Osteoblast (primary cell): ENCODE data around the gene MAP7D3. TPM values are rescaled to one million over a fixed set of nuclear protein-coding genes. Genes with fewer than 3 reads are reported as not detected.
"Not testable (repeated sequence)": the region's sequence is repeated elsewhere in the genome, so short reads cannot be mapped to it uniquely, and the experiment has no call there.

ENCODE experiments used
- DNase-seq: peaks from one replicate; pipeline ENCODE4 v3.0.0; 2011; ENCODE audit warnings: low spot score, mixed read lengths; ENCODE audit not compliant: insufficient read length; ENCODE audit errors: missing footprints
- H2AFZ ChIP-seq: 2 replicates; pipeline ENCODE4 v1.6.0; 2011; ENCODE audit warnings: mild to moderate bottlenecking, low read length
- H3K27ac ChIP-seq: 2 replicates; pipeline ENCODE4 v1.5.1; 2011; ENCODE audit warnings: mild to moderate bottlenecking, low read depth, low read length, moderate library complexity
- H3K27me3 ChIP-seq: 2 replicates; pipeline ENCODE4 v1.6.0; 2012; ENCODE audit warnings: mild to moderate bottlenecking, control low read depth, inconsistent platforms, low read length, moderate library complexity; ENCODE audit not compliant: insufficient read depth
- H3K36me3 ChIP-seq: 2 replicates; pipeline ENCODE4 v1.5.1; 2011; ENCODE audit warnings: mild to moderate bottlenecking, low read length, control low read depth, moderate library complexity; ENCODE audit not compliant: insufficient read depth
- H3K4me1 ChIP-seq: 2 replicates; pipeline ENCODE4 v1.5.1; 2011; ENCODE audit warnings: mild to moderate bottlenecking, low read length, control low read depth, moderate library complexity; ENCODE audit not compliant: insufficient read depth
- H3K4me2 ChIP-seq: 2 replicates; pipeline ENCODE4 v1.6.0; 2011; ENCODE audit warnings: mild to moderate bottlenecking, low read length; ENCODE audit not compliant: insufficient read depth
- H3K4me3 ChIP-seq: fragments of 200-600 bp; sonication (generic); 3 replicates; pipeline ENCODE4 v1.5.1; 2012; ENCODE audit warnings: mild to moderate bottlenecking, low read length, inconsistent platforms; ENCODE audit not compliant: insufficient read depth
- H3K79me2 ChIP-seq: 2 replicates; pipeline ENCODE4 v1.6.0; 2012; ENCODE audit warnings: mild to moderate bottlenecking, low read length, control low read depth, inconsistent platforms; ENCODE audit not compliant: insufficient read depth
- H3K9me3 ChIP-seq: 2 replicates; pipeline ENCODE4 v1.5.1; 2011; ENCODE audit warnings: low read depth, low read length, control low read depth
- H4K20me1 ChIP-seq: 2 replicates; pipeline ENCODE4 v1.6.0; 2012; ENCODE audit warnings: mild to moderate bottlenecking, low read length, control low read depth; ENCODE audit not compliant: insufficient read depth
- total RNA-seq: library from RNA; depleted of rRNA; stranded (reverse); fragments of >200 nt; gene quantifications from 2 replicates; pipeline ENCODE4 v1.2.3, GENCODE V29; 2012
- TF ChIP-seq, protein P1 (sequence below): IDR thresholded peaks from 2 replicates; pipeline ENCODE4 v1.5.1; 2011; ENCODE audit warnings: mild to moderate bottlenecking, low read depth, low read length, moderate library complexity; ENCODE audit errors: extremely low read depth

MAP7D3 gene
- total RNA-seq, 1 donor: 19.2 TPM

DNA sequence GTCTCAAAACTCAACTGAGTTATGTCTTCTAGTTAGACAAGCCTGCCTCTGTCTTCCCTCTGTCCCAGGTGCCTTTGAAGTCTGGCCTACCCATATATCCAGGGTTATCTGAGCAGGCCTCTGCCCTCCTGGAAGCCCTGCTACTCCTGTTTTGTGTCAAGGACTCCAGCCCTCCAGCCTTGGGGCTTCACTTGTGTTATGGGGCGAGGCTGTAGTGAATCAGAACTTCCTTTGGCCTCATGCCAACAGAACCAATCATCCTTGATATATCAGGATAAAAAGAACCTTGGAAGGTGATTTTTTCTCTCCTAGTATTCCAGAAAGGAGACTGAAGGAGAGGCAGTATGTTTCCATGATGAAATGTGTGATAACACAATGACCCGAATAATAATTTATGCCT, 40.6 kb upstream of the MAP7D3 start:
- Histone ChIP-seq H3K9me3 (no peaks in the 10 kb centered on the region), H3K4me3 (no peak overlapping the region), H2AFZ (no peak overlapping the region), H3K36me3 (no peaks in the 10 kb centered on the region), H4K20me1 (no peaks in the 10 kb centered on the region), H3K27me3 (peaks cover 4% of the 10 kb centered on the region), H3K4me2 (no peak overlapping the region), H3K27ac (no peak overlapping the region), H3K79me2 (no peaks in the 10 kb centered on the region), H3K4me1 (no peaks in the 10 kb centered on the region)
- DNase-seq: no peak
- TF ChIP-seq, protein P1, sequence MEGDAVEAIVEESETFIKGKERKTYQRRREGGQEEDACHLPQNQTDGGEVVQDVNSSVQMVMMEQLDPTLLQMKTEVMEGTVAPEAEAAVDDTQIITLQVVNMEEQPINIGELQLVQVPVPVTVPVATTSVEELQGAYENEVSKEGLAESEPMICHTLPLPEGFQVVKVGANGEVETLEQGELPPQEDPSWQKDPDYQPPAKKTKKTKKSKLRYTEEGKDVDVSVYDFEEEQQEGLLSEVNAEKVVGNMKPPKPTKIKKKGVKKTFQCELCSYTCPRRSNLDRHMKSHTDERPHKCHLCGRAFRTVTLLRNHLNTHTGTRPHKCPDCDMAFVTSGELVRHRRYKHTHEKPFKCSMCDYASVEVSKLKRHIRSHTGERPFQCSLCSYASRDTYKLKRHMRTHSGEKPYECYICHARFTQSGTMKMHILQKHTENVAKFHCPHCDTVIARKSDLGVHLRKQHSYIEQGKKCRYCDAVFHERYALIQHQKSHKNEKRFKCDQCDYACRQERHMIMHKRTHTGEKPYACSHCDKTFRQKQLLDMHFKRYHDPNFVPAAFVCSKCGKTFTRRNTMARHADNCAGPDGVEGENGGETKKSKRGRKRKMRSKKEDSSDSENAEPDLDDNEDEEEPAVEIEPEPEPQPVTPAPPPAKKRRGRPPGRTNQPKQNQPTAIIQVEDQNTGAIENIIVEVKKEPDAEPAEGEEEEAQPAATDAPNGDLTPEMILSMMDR: no peak

DNA sequence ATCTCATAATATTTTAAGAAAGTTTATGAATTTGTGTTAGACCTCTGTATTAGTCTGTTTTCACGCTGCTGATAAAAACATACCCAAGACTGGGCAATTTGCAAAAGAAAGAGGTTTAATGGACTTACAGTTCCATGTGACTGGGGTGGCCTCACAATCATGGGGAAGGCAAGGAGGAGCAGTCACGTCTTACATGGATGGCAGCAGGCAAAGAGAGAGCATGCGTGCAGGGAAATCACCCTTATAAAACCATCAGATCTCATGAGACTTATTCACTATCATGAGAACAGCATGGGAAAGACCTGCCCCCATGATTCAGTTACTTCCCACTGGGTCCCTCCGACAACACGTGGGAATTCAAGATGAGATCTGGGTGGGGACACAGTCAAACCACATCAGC, 35.2 kb upstream of the MAP7D3 start:
- not testable (repeated sequence) for H3K27ac ChIP-seq, H3K4me1 ChIP-seq, H3K4me3 ChIP-seq, DNase-seq, H4K20me1 ChIP-seq, H3K27me3 ChIP-seq, H2AFZ ChIP-seq, H3K36me3 ChIP-seq, H3K4me2 ChIP-seq, H3K9me3 ChIP-seq, H3K79me2 ChIP-seq

DNA sequence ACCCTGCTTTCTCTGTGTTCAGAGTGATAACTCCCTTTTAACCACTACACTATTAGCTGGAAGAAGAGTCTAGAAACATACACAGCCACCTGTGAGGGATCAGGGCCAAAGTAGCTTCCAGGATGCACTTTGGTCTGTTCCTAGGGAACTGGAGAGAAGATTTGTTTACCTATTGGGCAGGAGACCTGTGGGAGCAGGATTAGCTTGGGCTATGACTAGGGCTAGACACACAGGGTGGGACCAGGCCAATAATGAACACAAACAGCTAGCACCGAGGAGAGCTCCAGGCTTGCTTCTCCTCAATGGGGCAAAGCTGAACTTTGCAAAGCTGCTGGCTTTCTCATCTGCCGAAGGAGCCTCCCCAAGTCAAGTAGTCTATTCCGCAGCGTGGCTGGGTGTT, 24.4 kb upstream of the MAP7D3 start:
- no peaks in the 10 kb centered on the region for H4K20me1 ChIP-seq
- H3K79me2 ChIP-seq: no peaks in the 10 kb centered on the region
- no peaks in the 10 kb centered on the region for H3K9me3 ChIP-seq
- no peaks in the 10 kb centered on the region for H3K36me3 ChIP-seq
- no peaks in the 10 kb centered on the region for H3K27me3 ChIP-seq
- H3K4me1 ChIP-seq: no peaks in the 10 kb centered on the region
- no peak for DNase-seq
- H3K4me3 ChIP-seq: no peak overlapping the region
- TF ChIP-seq, protein P1: no peak
- H3K27ac ChIP-seq: no peak overlapping the region
- no peak overlapping the region for H3K4me2 ChIP-seq
- no peak overlapping the region for H2AFZ ChIP-seq

DNA sequence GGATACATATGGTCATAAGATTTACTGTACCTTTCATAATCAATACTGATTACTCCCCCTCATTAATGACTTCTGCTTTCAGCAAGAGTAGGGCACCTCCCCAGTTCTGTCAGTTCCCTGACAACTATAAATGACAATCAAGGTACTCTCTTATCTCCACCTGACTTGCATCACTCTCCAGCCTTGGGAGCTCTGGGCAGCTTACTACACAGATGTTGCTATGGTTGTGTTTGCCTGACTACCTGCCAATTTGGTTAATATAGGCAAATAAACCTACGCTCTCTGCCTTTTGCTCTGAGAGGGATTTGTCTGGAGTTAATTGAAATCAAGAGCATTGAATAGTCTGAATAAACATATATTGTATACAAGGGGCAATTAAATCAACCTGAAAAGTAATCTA, 22.8 kb upstream of the MAP7D3 start:
- DNase-seq: no peak
- Histone ChIP-seq H3K9me3 (no peaks in the 10 kb centered on the region), H3K36me3 (no peaks in the 10 kb centered on the region), H3K4me1 (no peaks in the 10 kb centered on the region), H3K4me2 (no peak overlapping the region), H4K20me1 (no peaks in the 10 kb centered on the region), H2AFZ (no peak overlapping the region), H3K27me3 (no peaks in the 10 kb centered on the region), H3K27ac (no peak overlapping the region), H3K4me3 (no peak overlapping the region), H3K79me2 (no peaks in the 10 kb centered on the region)
- TF ChIP-seq, protein P1: no peak
